ENCODE data around the gene ATP8A1. TPM values are rescaled to one million over a fixed set of nuclear protein-coding genes. Genes with fewer than 3 reads are reported as not detected.

The ATP8A1 gene
- total RNA-seq, 1 experiment from 2014 or later, result 14.3 TPM

GRCh38 chr4:42605264-42605663, 51.6 kb downstream of the ATP8A1 start (continued):
- TF ChIP-seq ZNF532 (CRISPR knock-in tag; IDR thresholded peaks at IDR 0.05; ENCODE audit: borderline replicate concordance) (no peak), ZNF512 (CRISPR knock-in tag; IDR thresholded peaks at IDR 0.05; ENCODE audit: borderline replicate concordance) (no peak), AFF4 (CRISPR knock-in tag; IDR thresholded peaks at IDR 0.05; ENCODE audit: borderline replicate concordance) (no peak), USF2 (CRISPR knock-in tag; IDR thresholded peaks at IDR 0.05) (no peak), SOX15 (CRISPR knock-in tag; IDR thresholded peaks at IDR 0.05) (no peak), FOXJ3 (CRISPR knock-in tag; IDR thresholded peaks at IDR 0.05; ENCODE audit: borderline replicate concordance) (no peak), STAT6 (CRISPR knock-in tag; conservative IDR thresholded peaks at IDR 0.05; ENCODE audit: low read depth) (no peak)
- TF ChIP-seq, protein P1, sequence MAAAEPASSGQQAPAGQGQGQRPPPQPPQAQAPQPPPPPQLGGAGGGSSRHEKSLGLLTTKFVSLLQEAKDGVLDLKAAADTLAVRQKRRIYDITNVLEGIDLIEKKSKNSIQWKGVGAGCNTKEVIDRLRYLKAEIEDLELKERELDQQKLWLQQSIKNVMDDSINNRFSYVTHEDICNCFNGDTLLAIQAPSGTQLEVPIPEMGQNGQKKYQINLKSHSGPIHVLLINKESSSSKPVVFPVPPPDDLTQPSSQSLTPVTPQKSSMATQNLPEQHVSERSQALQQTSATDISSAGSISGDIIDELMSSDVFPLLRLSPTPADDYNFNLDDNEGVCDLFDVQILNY (CRISPR knock-in tag; IDR thresholded peaks at IDR 0.05), result no peak
- TF ChIP-seq, protein P2, sequence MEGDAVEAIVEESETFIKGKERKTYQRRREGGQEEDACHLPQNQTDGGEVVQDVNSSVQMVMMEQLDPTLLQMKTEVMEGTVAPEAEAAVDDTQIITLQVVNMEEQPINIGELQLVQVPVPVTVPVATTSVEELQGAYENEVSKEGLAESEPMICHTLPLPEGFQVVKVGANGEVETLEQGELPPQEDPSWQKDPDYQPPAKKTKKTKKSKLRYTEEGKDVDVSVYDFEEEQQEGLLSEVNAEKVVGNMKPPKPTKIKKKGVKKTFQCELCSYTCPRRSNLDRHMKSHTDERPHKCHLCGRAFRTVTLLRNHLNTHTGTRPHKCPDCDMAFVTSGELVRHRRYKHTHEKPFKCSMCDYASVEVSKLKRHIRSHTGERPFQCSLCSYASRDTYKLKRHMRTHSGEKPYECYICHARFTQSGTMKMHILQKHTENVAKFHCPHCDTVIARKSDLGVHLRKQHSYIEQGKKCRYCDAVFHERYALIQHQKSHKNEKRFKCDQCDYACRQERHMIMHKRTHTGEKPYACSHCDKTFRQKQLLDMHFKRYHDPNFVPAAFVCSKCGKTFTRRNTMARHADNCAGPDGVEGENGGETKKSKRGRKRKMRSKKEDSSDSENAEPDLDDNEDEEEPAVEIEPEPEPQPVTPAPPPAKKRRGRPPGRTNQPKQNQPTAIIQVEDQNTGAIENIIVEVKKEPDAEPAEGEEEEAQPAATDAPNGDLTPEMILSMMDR (IDR thresholded peaks at IDR 0.05), result no peak
